Activated CD4-positive, alpha-beta T cell treated with anti-CD3 and anti-CD28 coated beads for 36 hours (primary cell): ENCODE measurements around the gene SNX5. TPM values are rescaled to one million over a fixed set of nuclear protein-coding genes. Genes with fewer than 3 reads are reported as not detected.

ENCODE experiments used
- ATAC-seq: fragments of 200-7000 bp; cut with Tn5 transposase; one replicate; pipeline ENCODE4 v1.10.0; 2021; ENCODE audit warnings: mild to moderate bottlenecking, moderate library complexity
- CTCF ChIA-PET: fragments of 350-600 bp; sonication (Branson Sonifier 250); formaldehyde crosslinking; loops from one replicate; lab custom pipeline; 2021; ENCODE audit warnings: antibody characterized with exemption; lab: Charles Lee
- POLR2A ChIA-PET: fragments of 350-600 bp; sonication (Branson Sonifier 250); formaldehyde crosslinking; loops from one replicate; lab custom pipeline; 2021; ENCODE audit warnings: antibody characterized with exemption, inconsistent platforms; lab: Charles Lee
- DNase-seq: peaks from one replicate; pipeline ENCODE4 v3.0.0-alpha.2; 2020
- H3K27ac Mint-ChIP-seq: one replicate; pipeline ENCODE4 v1.8.0; 2021; ENCODE audit warnings: mixed read lengths
- H3K27me3 Mint-ChIP-seq: one replicate; pipeline ENCODE4 v1.8.0; 2021; ENCODE audit warnings: mixed read lengths
- H3K36me3 Mint-ChIP-seq: one replicate; pipeline ENCODE4 v1.8.0; 2021; ENCODE audit warnings: low read depth, mixed read lengths
- H3K4me1 Mint-ChIP-seq: one replicate; pipeline ENCODE4 v1.8.0; 2021; ENCODE audit warnings: mixed read lengths
- H3K4me3 Mint-ChIP-seq: one replicate; pipeline ENCODE4 v1.8.0; 2021; ENCODE audit warnings: mild to moderate bottlenecking, moderate library complexity, mixed read lengths
- H3K9me3 Mint-ChIP-seq: one replicate; pipeline ENCODE4 v1.8.0; 2021; ENCODE audit warnings: low read depth, mixed read lengths
- intact Hi-C, 2 experiments: fragments of 100-400 bp; cut with DNase I in 1 of 2; cut with micrococcal nuclease in 1 of 2; formaldehyde crosslinking; loops; one replicate each; pipeline versions ENCODE4 v1.14.2 to v1.15.1; 2022 to 2024; cut with DNase I, micrococcal nuclease
- total RNA-seq, 2 experiments: library from RNA; stranded (reverse); gene quantifications; one replicate each; pipeline ENCODE4 v1.2.3, GENCODE V29; 2021

Gene SNX5
- total RNA-seq, 2 experiments from 2014 or later: 204 to 227 TPM

GRCh38 chr20:17969278-17969883 is 787 bp upstream of the SNX5 start:
- Mint-ChIP-seq H3K36me3 (peaks cover 78% of the 10 kb centered on the region), H3K4me3 (peak overlapping the region; percentile 87), H3K4me1 (peaks cover 48% of the 10 kb centered on the region), H3K9me3 (no peaks in the 10 kb centered on the region), H3K27ac (peak overlapping the region; percentile 96), H3K27me3 (no peaks in the 10 kb centered on the region)
- ATAC-seq: peak; percentile 15
- POLR2A ChIA-PET: interaction anchor here (1.2 to 1.8 kb wide), 2 partner anchors 11 to 287 kb away, joined by 3 to 6 read pairs; partner anchors contain the start of gene RRBP1
- peak; percentile 71 for DNase-seq
- CTCF ChIA-PET: interaction anchor here (0.6 to 3.0 kb wide), 6 partner anchors 13 to 640 kb away, joined by 3 to 11 read pairs (median 7); no protein-coding TSS in a partner anchor
- intact Hi-C loops: loop anchor here (1.0 to 10.0 kb wide), 10 partner anchors 23 to 595 kb away; partner anchors contain the start of genes SEC23B (in 2 of the 2), ZNF133 (in 2 of the 2), DSTN (in 1 of the 2) and SMIM26 (in 1 of the 2)

GRCh38 chr20:17967521-17968365 is 851 bp downstream of the SNX5 start:
- ChIA-PET POLR2A (interaction anchor here (0.6 to 2.6 kb wide), 6 partner anchors 16 to 540 kb away, joined by 3 to 13 read pairs (median 5); partner anchors contain the start of genes DSTN, RRBP1 and SEC23B), CTCF (interaction anchor here (0.8 to 1.3 kb wide), 3 partner anchors 9 to 153 kb away, joined by 4 read pairs; no protein-coding TSS in a partner anchor)
- peak overlapping the region; percentile 87 for H3K4me3 Mint-ChIP-seq
- H3K27me3 Mint-ChIP-seq: no peaks in the 10 kb centered on the region
- DNase-seq (peak; percentile 16), ATAC-seq (no peak)
- peaks cover 80% of the 10 kb centered on the region for H3K36me3 Mint-ChIP-seq
- H3K4me1 Mint-ChIP-seq: peaks cover 49% of the 10 kb centered on the region
- intact Hi-C loops: loop anchor here (1.0 to 10.0 kb wide), 13 partner anchors 8 to 1237 kb away; partner anchors contain the start of genes DSTN (in 2 of the 2), SMIM26 (in 2 of the 2), DZANK1 (in 1 of the 2) and KAT14 (in 1 of the 2)
- H3K27ac Mint-ChIP-seq: peak overlapping the region; percentile 99
- no peaks in the 10 kb centered on the region for H3K9me3 Mint-ChIP-seq

- H3K9me3 Mint-ChIP-seq: no peaks in the 10 kb centered on the region
- peaks cover 49% of the 10 kb centered on the region for H3K4me1 Mint-ChIP-seq
- H3K27me3 Mint-ChIP-seq: no peaks in the 10 kb centered on the region
- H3K4me3 Mint-ChIP-seq: peak overlapping the region; percentile 87
- peak overlapping the region; percentile 99 for H3K27ac Mint-ChIP-seq
- peak; percentile 12 for ATAC-seq
- DNase-seq: no peak
- intact Hi-C loops: loop anchor here in 1 of 2 experiments (1.0 to 10.0 kb wide), 3 partner anchors 284 to 598 kb away; partner anchors contain the start of genes DSTN, RRBP1 and SMIM26
- peaks cover 78% of the 10 kb centered on the region for H3K36me3 Mint-ChIP-seq
- ChIA-PET CTCF (interaction anchor here (0.6 to 1.7 kb wide), 6 partner anchors 14 to 154 kb away, joined by 3 to 5 read pairs (median 4); no protein-coding TSS in a partner anchor), POLR2A (interaction anchor here (0.6 to 2.6 kb wide), 10 partner anchors 12 to 396 kb away, joined by 3 to 13 read pairs (median 3); partner anchors contain the start of genes DSTN and RRBP1)
Measured at GRCh38 chr20:17966432-17967310, 1.9 kb downstream of the SNX5 start.

- Mint-ChIP-seq H3K27ac (peak overlapping the region; percentile 99), H3K36me3 (peaks cover 75% of the 10 kb centered on the region), H3K9me3 (no peaks in the 10 kb centered on the region), H3K4me3 (peak overlapping the region; percentile 87), H3K27me3 (no peaks in the 10 kb centered on the region), H3K4me1 (peaks cover 58% of the 10 kb centered on the region)
- ChIA-PET POLR2A (interaction anchor here (1.0 to 2.6 kb wide), 2 partner anchors 10 to 395 kb away, joined by 5 to 13 read pairs; partner anchors contain the start of gene DSTN), CTCF (interaction anchor here (0.8 to 1.7 kb wide), 6 partner anchors 13 to 395 kb away, joined by 3 to 5 read pairs (median 3); partner anchors contain the start of gene DSTN)
- ATAC-seq: no peak
- intact Hi-C loops: loop anchor here in 1 of 2 experiments (5.0 to 10.0 kb wide), 2 partner anchors 393 to 600 kb away; partner anchors contain the start of genes DSTN and SMIM26
- DNase-seq: no peak
Measured at GRCh38 chr20:17965042-17965697, 3.4 kb downstream of the SNX5 start.

GRCh38 chr20:17964632-17965031 is 4.0 kb downstream of the SNX5 start:
- CTCF ChIA-PET: interaction anchor here (0.8 to 1.4 kb wide), 5 partner anchors 9 to 428 kb away, joined by 3 to 7 read pairs (median 3); no protein-coding TSS in a partner anchor
- ATAC-seq (no peak), DNase-seq (no peak)
- intact Hi-C loops: loop anchor here in 1 of 2 experiments (5.0 to 10.0 kb wide), 2 partner anchors 392 to 600 kb away; partner anchors contain the start of genes DSTN and SMIM26
- peak overlapping the region; percentile 84 for H3K27ac Mint-ChIP-seq
- H3K4me3 Mint-ChIP-seq: peak overlapping the region; percentile 87
- POLR2A ChIA-PET: no interaction called here
- H3K27me3 Mint-ChIP-seq: no peaks in the 10 kb centered on the region
- peaks cover 72% of the 10 kb centered on the region for H3K36me3 Mint-ChIP-seq
- no peaks in the 10 kb centered on the region for H3K9me3 Mint-ChIP-seq
- H3K4me1 Mint-ChIP-seq: peaks cover 60% of the 10 kb centered on the region

GRCh38 chr20:17964073-17964472 is 4.5 kb downstream of the SNX5 start:
- peak overlapping the region; percentile 84 for H3K27ac Mint-ChIP-seq
- no peaks in the 10 kb centered on the region for H3K27me3 Mint-ChIP-seq
- peak overlapping the region; percentile 87 for H3K4me3 Mint-ChIP-seq
- intact Hi-C loops: loop anchor here in 1 of 2 experiments (10.0 kb wide), 1 partner anchor 601 kb away; the partner anchor contains the start of gene SMIM26
- H3K9me3 Mint-ChIP-seq: no peaks in the 10 kb centered on the region
- DNase-seq (no peak), ATAC-seq (no peak)
- H3K36me3 Mint-ChIP-seq: peaks cover 76% of the 10 kb centered on the region
- ChIA-PET CTCF (interaction anchor here (0.9 to 1.5 kb wide), 5 partner anchors 8 to 427 kb away, joined by 3 to 7 read pairs (median 3); no protein-coding TSS in a partner anchor), POLR2A (no interaction called here)
- peaks cover 65% of the 10 kb centered on the region for H3K4me1 Mint-ChIP-seq

GRCh38 chr20:17963114-17963897 is 5.3 kb downstream of the SNX5 start:
- Mint-ChIP-seq H3K27ac (peak overlapping the region; percentile 84), H3K9me3 (no peaks in the 10 kb centered on the region), H3K4me1 (peaks cover 73% of the 10 kb centered on the region), H3K4me3 (peak overlapping the region; percentile 46), H3K27me3 (no peaks in the 10 kb centered on the region), H3K36me3 (peaks cover 76% of the 10 kb centered on the region)
- CTCF ChIA-PET: interaction anchor here (0.9 to 1.5 kb wide), 5 partner anchors 8 to 426 kb away, joined by 3 to 7 read pairs (median 3); no protein-coding TSS in a partner anchor
- ATAC-seq (no peak), DNase-seq (no peak)
- POLR2A ChIA-PET: no interaction called here
- intact Hi-C loops: loop anchor here in 1 of 2 experiments (10.0 kb wide), 1 partner anchor 601 kb away; the partner anchor contains the start of gene SMIM26

GRCh38 chr20:17961587-17961940 is 7.0 kb downstream of the SNX5 start:
- ChIA-PET CTCF (no interaction called here), POLR2A (no interaction called here)
- Mint-ChIP-seq H3K27ac (peak overlapping the region; percentile 76), H3K27me3 (no peaks in the 10 kb centered on the region), H3K9me3 (no peaks in the 10 kb centered on the region), H3K36me3 (peaks cover 74% of the 10 kb centered on the region), H3K4me3 (peak overlapping the region; percentile 41), H3K4me1 (peaks cover 85% of the 10 kb centered on the region)
- ATAC-seq: no peak
- intact Hi-C loops: loop anchor here in 1 of 2 experiments (1.0 to 10.0 kb wide), 2 partner anchors 31 to 603 kb away; partner anchors contain the start of gene SMIM26
- DNase-seq: no peak
